Activated T-cell treated with anti-CD3 and anti-CD28 coated beads for 24 hours (primary cell): Measurements from ENCODE around the gene DCAF11.

Experiments used
- DNase-seq: peaks from one replicate; pipeline ENCODE4 v3.0.0-alpha.2; 2020; ENCODE audit warnings: low read depth

Gene DCAF11

DNA sequence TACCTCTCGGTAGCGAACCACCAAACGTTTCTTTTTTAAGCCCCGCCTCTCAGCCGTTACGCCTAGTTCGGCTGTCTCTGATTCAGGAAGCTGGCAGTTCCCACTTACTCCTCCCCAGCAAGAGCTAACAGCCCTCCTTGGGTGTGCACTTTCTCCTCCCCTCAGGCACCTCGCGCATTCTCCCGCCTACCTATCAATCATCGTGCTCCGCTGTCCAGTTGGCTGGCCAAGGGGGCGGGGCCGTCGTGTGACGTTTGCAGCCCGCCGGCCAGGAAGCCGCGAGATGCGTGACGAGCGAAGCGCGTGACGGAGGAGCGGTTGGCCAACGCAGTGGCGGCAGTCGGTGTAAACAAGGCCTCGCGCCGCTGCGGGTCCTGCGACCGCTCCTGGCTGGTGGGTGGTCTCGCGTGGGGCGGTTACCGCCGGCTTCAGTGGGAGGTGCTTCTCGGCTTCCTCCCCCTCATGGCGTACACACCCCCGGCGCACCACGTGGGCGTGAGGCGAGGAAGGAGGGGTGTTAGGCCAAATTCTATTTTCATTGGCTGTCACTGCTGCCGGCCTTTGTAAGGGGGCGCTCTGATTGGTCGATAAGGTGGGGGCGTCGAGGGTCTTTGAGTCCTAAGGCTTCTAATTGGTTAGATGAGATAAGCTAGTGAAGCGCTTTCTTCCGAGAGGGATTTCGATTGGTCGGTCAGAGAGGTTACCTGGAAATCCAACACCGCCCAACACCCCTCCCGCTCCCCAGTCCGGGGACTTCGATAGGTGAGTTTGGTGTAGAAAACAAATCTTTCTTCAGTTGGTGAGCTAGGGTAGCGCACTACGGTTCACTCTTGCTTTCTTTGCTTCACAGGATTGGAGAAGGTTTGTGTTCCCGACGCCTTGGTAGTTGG lies at the start of gene DCAF11, which contains the start of gene NRL:
TSS of gene DCAF11 (plus strand) at position 246 of the 890 bp plus-strand sequence. CDS start 818 bp downstream, outside the sequence.
TSS of gene NRL (minus strand) at position 418 of the 890 bp plus-strand sequence. CDS start 32,101 bp downstream, outside the sequence.
- peak; percentile 95 for DNase-seq

DNA sequence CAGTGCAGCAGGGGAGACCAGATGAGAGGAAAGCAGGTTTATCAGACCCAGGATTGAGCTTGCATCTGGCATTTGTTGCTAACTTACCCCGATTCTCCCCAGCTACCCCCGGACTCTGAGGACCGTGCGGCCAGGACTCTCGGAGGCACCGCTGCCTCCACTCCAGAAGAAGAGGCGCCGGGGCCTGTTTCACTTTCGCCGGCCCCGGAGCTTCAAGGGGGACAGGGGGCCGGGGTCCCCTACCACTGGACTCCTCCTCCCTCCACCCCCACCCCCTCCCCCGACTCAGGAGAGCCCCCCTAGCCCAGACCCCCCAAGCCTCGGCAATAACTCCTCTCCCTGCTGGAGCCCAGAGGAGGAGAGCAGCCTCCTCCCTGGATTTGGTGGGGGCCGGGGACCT lies 49.7 kb upstream of the DCAF11 start:
- DNase-seq = no peak

DNA sequence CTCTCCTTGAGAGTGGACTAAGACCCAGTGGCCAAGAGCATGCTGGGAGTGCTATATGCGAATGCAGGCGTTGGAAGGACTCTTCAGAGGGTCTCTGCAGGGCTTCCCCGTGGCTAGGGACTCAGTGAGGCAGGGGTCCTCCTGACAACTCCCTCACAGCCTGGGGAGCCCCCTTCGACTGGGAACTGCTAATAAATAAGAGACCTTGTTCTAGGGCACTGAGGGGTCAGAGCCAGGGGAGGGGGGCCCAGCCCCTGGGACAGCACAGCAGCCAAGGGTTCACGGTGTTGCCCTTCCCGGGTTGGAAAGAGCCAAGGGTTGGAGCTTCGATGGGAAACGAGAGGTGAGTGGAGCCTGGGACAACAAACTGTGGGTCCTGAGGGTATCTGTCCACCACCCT lies 49.2 kb upstream of the DCAF11 start:
- DNase-seq = no peak

DNA sequence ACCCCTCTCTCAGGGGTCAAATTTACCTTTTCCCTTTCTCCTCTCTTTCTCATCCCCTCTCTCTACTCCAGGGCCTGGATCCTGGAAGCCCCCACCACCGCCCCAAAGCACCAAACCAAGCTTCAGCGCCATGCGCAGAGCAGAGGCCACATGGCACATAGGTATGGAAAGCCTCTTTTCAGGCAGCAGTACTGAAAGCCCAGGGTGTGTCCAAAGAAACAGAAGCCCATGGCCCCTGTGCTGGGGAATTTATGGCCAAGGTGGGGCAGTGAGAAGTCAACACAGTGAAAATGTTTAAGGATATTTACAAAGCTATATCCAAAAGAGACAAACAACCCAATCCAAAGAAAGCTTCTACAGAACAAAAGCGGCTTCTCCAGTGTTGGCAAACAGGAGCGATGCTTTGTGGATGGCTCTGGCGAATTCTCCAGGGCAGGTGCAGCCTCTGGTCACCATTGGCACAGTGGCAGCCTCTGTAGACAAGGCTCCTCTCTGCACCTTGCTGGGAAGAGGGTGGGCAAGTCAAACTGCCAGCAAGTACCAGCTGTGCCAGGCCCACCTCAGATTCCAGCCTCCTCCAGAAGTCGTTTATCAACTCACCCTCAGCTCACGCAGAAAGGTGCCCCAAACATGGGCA lies 48.0 kb upstream of the DCAF11 start:
- no peak for DNase-seq

DNA sequence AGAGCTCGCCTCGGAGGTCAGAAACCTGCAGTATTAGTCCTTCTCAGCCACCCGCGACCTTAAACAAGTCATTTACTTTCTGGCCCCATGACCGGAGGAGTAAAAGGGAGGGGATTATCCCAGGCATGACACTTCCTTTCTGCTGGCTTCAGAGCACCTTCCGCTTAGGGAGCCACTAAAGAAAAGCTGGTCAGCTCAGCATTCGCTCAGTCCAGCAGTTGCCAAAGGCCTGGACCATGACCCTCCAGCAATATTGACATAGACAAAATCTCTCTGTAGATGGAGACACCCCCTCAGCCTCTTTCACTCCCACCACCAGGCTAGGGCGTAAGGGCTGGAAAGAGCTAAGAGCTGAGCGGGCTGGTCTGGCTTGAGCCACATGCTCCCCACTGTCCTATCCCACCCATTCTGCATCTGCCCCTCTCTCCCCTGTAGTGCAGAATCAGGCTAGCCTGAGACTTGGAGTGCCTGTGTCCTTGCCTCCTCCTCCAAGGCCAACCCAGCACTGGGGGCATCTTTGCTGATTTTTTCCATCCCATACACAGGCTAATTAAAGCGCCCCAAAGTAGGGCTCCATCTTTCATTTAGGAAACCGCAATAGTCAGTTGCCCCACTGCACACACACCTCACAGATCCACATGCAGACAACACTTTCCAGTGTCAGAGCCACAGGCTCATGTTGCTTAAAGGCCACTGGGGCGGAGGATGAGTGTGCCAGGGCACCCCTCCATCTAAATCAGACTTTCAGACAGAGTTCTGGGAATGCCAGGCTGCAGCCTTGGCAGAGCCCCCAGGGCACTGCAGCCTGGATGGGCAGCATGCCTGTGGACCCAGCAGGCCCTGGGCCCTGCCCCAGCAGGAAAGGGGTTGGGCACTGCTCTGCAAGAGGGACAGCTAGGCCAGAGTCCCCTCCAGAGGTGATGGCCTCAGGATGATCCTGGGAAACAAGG lies 47.2 kb upstream of the DCAF11 start:
- DNase-seq = no peak

DNA sequence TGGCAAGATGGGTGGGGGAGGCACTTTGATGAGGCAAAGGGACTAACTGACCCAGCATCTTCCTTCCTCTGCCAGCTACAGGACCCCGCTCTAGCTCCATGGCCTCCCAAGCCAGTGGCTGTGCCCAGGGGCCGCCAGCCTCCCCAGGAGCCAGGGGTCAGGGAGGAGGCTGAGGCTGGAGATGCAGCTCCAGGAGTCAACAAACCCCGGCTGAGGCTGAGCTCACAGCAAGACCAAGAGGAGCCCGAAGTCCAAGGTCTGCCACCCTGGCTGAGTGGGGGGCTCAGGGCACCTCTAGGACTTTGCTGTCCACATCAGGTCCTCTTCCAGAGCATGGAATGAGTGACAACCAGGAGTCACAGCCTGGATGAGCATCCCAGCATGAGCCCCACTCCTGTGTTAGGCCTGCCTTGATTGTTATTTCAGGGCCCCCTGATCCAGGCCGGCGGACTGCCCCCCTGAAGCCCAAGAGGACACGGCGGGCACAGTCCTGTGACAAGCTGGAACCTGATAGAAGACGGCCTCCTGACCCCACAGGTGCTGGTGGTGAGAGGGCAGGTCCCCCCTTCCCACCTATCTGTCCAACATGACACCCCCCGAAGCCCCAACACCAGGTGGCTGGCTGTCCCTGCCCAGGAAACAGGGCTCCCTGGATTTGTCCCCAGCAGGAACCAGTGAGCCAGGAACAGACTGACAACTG lies 45.7 kb upstream of the DCAF11 start:
- no peak for DNase-seq

DNA sequence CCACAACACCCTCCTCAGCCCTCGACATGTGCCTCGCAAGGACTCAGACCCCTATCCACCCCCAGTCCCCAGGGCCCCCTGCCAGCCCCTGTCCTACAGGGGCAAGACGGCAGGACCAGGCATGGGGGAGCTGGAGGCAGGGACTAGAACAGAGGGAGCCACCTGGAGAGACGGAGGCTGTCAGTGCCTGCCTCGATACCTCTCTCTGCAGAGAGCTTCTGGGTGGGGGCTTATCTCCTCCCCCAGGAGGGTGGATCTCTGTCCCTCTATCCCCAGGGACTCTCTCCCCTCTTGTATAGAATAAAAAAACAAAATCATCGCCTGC lies 45.2 kb upstream of the DCAF11 start:
- DNase-seq = no peak

DNA sequence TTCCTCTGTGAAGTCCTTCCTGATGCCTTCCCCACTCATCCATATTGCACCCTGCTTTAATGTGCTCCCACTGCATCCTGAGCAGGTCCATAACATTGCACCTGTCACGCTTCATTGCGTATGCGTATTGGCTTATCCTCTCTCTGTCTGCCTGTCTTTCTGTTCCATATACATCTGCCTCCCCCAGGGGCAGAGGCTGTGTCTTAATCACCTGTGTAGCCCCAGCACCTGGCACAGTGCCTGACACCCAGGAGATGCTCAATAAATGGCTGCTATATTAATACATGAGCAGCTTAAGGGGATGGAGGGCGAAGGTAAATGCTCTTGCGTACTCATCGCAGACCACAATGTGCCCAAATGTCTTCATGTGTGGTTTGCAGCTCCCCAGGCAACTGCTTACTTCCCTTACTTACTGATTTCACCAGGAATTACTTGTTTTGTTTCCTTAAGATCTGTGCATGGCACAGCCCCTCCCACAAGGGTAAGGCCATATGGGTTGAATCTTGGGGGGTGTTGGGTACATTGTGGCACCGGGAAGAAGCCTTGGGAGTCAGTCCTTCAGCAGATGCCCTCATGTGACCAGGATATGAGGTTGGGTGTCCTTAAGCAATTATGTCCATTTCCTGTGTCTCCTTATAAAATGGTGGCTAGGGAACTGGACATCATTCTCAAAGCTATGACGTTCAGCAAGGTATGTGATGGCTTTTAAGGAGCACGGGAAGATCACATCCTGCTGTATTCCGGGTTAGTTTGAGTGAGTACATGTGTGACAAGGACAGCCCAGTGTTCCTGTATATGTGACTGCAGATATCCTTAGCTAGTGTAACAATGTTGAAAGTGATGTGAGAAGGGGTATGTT lies 44.1 kb upstream of the DCAF11 start:
- DNase-seq = no peak

DNA sequence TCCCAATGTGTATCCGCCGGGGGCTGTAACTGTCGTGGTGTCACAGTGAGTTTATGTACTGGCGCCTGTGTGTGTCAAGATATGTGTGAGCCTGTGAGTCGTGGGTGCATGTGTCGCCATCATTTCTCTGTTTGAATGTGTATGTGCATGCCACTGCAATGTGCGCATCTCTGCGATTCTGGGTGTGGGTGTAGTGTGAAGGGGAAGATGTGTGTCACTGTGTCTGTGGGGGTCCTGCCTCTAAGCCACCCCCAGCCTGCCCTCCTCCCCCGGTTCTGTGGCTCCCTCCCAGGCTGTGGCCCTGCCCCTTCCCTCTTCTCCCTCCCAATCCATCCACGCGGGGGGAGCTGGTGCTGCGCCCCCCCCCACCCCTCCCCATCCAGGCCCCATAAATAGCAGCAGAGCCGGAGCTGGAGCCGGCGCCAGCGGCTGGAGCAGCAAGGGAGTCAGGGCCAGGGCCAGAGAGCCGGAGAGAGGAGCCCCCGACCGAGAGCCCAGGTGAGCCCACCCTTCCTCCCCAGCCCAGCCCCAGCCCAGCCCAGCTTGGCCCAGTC lies 43.4 kb upstream of the DCAF11 start, which contains the start of gene CPNE6:
TSS of gene CPNE6 (plus strand) at position 419 of the 554 bp plus-strand sequence. CDS start 1,375 bp downstream, outside the sequence.
- peak; percentile 37 for DNase-seq

DNA sequence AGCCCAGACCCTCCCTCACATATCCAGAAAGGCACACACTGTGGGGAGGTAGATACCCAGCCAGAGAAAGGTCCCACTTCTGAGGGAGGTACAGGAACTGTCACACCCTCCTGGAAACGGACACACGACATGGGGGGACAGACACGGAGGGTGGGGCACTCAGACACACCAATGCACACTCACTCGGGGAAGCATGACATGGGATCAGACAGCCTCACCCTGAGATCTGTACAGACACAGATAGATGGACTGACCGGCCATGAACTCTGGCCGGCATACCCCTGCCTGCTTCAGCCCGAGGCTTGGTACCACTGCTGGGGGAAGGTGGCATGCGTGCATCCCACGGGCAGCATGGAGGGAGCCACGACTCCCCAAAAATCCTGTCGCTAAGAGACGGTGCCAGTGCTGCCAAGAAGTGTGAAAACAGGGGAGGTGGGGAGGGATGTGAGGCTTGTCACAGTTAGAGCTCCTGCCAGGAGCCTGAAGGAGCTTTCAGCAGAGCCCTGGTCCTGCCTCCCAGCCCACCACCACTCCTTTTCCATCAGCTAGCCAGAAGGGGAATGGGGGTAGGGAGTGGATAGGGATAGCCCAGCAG lies 42.6 kb upstream of the DCAF11 start:
- no peak for DNase-seq

DNA sequence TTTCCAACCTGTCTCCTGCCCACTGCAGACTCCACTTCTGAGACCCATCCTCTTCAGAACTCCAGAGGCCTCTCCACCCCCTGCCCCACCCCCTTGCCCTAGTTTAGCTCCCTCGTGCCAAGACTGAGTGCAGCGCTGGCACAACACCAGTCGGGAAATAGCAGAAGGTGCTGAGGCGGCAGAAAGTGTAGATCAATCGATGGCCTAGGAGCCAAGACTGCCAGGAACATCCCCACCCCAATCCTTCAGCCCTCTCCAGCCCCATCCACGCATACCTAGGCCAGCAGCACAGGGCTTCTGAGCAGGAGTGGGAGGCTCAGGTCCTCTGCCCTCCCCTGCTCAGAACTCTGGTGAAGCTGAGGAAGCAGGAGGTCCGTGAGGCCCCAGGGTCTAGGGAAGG lies 42.1 kb upstream of the DCAF11 start:
- DNase-seq = no peak

DNA sequence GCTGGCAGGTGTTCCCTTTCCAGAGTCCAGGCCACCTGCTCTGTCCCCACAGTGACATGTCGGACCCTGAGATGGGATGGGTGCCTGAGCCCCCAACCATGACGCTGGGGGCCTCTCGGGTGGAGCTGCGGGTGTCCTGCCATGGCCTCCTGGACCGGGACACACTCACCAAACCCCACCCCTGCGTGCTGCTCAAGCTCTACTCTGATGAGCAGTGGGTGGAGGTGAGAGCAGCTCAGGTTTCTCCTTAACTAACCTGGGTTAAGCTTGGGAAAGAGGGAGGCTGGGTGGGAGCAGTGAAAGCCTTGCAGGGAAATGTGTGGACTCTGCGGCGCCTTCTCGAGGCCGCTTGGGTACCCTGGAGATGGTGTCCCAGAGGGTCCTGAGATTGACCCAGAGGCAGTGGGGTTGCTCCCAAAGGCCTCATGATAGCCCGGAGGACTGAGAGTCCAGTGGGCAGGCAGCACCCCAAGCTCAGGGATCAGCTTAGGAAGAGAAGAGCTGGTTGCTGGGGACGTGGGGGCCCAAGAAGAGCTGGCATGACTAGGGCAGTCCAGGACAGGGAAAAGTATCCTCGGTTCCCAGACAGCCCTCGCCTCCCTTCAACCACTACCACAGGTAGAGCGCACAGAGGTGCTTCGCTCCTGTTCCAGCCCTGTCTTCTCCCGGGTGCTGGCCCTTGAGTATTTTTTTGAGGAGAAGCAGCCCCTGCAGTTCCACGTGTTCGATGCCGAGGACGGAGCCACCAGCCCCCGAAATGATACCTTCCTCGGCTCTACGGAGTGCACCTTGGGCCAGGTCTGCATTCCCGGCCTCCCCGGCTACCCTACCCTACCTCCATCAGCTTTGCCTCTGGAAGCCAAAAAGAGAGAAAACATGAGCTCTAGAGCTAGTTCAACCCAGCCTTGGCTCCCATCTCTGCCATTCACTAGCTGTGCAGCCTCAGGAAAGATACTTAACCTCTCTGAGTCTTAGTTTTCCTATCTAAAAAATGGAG lies 41.4 kb upstream of the DCAF11 start:
- DNase-seq = no peak

DNA sequence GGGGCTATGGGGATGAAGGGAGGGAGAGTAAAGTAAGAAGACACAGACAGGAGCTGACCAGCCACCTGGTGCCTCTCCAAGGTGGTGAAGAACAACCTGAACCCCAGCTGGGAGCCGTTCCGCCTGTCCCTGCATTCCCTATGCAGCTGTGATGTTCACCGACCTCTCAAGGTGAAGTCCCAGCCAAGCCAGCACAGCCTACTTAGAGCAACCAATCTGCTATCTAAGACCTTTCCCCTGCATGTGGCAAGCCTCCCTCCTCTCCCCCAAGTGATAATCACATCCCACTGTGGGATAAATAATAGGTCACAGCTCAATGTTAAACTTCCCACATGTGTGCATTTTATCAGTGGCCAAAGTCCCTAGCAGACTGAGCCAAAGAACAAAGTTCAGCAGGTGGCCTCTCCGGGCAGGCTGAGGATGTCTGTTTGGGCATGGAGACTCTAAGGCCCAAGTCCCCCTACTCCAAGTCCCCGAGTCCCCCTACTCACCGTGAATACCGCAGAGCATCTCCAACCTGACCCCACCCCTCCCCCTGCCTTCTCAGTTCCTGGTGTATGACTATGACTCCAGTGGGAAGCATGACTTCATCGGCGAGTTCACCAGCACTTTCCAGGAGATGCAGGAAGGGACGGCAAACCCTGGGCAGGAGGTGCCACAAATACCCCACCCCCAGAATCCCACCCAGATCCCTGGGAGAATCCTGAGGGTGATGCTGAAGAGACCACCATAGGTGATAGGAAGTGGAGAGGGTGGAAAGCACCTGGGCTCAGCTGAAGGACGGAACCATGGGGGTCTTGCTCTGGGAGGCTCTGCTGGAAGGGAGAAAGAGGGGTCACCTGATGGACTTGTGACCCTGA lies 39.7 kb upstream of the DCAF11 start:
- no peak for DNase-seq

DNA sequence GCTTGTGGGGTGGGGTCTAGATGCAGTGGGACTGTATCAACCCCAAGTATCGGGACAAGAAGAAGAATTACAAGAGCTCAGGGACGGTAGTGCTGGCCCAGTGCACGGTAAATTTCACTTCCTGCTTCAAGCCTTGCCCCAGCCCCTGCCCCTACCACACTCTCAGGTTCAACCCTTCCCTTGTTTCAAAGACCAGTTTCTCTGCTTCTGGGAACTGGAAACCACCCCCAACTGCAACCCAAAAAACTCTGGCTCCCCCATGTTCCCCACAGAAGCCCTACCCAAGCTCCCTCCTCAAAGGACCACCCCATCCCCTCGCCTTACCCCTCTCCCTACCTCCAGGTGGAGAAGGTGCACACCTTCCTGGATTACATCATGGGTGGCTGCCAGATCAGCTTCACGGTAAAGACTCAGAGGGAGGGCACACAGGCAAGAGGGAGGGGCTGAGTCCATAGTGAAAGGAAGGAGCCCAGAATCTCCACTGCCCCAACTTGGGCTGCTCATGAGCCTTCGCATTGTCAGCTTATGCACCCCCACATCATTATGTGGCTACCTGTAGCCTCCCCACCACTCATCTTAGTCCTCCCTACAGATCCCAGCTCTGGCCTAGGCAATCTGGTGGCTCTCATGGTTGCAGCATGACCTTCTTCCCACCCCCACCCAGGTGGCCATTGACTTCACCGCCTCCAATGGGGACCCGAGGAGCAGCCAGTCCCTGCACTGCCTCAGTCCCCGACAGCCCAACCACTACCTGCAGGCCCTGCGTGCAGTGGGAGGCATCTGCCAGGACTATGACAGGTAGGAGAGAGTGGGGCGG lies 38.9 kb upstream of the DCAF11 start:
- no peak for DNase-seq

DNA sequence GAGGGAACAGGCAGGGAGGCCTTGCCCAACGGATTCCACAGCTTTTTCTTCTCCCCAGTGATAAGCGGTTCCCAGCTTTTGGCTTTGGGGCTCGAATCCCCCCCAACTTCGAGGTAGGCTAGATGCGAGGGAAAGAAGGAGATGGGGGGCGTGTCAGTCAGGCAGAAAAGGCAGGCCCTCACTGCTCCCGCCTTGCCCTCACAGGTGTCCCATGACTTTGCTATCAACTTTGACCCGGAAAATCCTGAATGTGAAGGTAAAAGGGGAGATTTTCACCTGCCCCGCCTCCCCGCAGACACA lies 38.3 kb upstream of the DCAF11 start:
- DNase-seq = no peak

DNA sequence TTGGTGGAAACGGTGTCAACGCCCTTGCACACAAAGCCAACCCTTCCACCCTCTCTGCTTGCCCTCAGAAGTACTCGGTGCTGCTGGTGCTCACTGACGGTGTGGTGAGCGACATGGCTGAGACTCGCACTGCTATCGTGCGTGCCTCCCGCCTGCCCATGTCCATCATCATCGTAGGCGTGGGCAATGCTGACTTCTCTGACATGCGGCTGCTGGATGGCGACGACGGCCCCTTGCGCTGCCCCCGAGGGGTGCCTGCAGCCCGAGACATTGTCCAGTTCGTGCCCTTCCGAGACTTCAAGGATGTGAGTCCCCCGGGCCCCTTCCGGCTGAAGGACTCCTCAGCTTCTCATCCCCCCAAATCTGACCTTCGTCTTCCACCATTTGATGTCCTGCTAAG lies 37.5 kb upstream of the DCAF11 start:
- no peak for DNase-seq

DNA sequence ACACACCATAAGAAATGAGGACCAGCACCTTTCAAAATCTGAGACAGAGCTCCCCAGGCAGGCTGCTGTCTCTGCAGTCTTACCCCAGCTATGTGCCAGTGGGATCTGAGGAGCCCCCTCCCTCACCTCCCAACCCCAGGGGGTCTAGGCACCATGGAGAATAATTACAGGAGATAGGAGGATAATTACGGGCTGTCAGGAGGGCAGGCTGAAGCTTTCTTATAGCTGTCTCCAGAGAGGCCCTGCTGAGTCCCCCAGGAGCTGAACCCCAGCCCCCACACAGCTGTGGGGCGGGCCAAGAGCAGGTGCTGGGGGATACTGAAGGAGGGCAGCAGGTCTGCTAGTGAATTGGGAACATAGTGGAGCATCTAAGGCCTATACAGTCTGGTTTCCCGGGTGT lies 36.4 kb upstream of the DCAF11 start:
- no peak for DNase-seq
